ENCODE measurements around the gene TCEA2.
A peak's percentile ranks its signal among the peaks of the same experiment; 100 is the strongest.

- peak; percentile 63 for TF ChIP-seq CTCF (conservative IDR thresholded peaks at IDR 0.05; ENCODE audit: low read length)
- TF ChIP-seq EZH2phosphoT487 (IDR thresholded peaks at IDR 0.05; ENCODE audit: borderline replicate concordance), result no peak
These were observed 24.3 kb upstream of the TCEA2 start for GRCh38 chr20:64038565-64039292.
